Fibroblast of lung (primary cell): ENCODE measurements around the gene DCLK2.

Source experiments
- EZH2 ChIP-seq: IDR thresholded peaks from 2 replicates; pipeline ENCODE4 v1.5.1; 2012; ENCODE audit warnings: low read length, control low read depth, mild to moderate bottlenecking; ENCODE audit errors: missing control alignments
- TF ChIP-seq, protein P1 (sequence below), 2 donors: IDR thresholded peaks in 1 of 2; conservative IDR thresholded peaks in 1 of 2; 1 replicate in 1 of 2; 2 replicates in 1 of 2; pipeline ENCODE4 v1.5.1; 2011 to 2012; ENCODE audit warnings: low read length in 2 of 2, control low read depth in 1 of 2, inconsistent platforms in 1 of 2, low read depth in 1 of 2, mild to moderate bottlenecking in 1 of 2

DNA sequence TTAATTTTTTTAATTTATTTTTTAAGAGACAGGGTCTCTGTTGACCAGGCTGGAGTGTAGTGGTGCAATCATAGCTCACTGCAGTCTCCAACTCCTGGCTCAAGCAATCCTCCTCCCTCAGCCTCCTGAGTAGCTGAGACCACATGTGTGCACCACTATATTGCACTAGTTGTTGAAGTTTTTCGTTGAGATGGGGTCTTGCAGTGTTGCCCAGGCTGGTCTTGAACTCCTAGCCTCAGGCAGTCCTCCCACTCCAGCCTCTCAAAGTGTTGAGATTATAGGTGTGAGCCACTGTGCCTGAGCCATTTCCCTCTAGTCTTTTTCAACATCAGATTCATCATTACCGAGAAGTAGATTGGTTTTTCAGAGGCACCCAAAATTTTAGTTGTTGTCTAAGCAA, 165.7 kb downstream of the DCLK2 start:
- TF ChIP-seq, protein P1, sequence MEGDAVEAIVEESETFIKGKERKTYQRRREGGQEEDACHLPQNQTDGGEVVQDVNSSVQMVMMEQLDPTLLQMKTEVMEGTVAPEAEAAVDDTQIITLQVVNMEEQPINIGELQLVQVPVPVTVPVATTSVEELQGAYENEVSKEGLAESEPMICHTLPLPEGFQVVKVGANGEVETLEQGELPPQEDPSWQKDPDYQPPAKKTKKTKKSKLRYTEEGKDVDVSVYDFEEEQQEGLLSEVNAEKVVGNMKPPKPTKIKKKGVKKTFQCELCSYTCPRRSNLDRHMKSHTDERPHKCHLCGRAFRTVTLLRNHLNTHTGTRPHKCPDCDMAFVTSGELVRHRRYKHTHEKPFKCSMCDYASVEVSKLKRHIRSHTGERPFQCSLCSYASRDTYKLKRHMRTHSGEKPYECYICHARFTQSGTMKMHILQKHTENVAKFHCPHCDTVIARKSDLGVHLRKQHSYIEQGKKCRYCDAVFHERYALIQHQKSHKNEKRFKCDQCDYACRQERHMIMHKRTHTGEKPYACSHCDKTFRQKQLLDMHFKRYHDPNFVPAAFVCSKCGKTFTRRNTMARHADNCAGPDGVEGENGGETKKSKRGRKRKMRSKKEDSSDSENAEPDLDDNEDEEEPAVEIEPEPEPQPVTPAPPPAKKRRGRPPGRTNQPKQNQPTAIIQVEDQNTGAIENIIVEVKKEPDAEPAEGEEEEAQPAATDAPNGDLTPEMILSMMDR (conservative IDR thresholded peaks at IDR 0.05 in 1 of 2, IDR thresholded peaks at IDR 0.05 in 1 of 2; ENCODE audit: low read depth in 1 of 2, low read length in 2 of 2) = no peak
- TF ChIP-seq EZH2 = no peak
